Liver (tissue), 9 donors: ENCODE results near the gene MCF2L. TPM values are rescaled to one million over a fixed set of nuclear protein-coding genes. Genes with fewer than 3 reads are reported as not detected.
"Not testable (repeated sequence)": the region's sequence is repeated elsewhere in the genome, so short reads cannot be mapped to it uniquely, and the experiment has no call there.

Source experiments
- DNase-seq: peaks from one replicate; pipeline ENCODE4 v3.0.0-alpha.2; 2017; ENCODE audit warnings: low spot score
- H3K27ac ChIP-seq, 2 donors: one replicate each; pipeline ENCODE4 v1.7.0; 2013; ENCODE audit warnings: inconsistent platforms in 2 of 2, low read length in 2 of 2, control low read depth in 1 of 2, low read depth in 1 of 2, mild to moderate bottlenecking in 1 of 2
- H3K27me3 ChIP-seq, 4 donors: one replicate each; pipeline versions ENCODE4 v1.6.1 to v1.7.0; 2013; ENCODE audit warnings: low read length in 3 of 4, inconsistent platforms in 1 of 4, mild to moderate bottlenecking in 1 of 4, moderate library complexity in 1 of 4; ENCODE audit not compliant: control insufficient read depth in 4 of 4, insufficient read depth in 4 of 4
- H3K36me3 ChIP-seq, 4 donors: one replicate each; pipeline versions ENCODE4 v1.6.1 to v1.7.0; 2013; ENCODE audit warnings: low read length in 3 of 4, mild to moderate bottlenecking in 3 of 4, low read depth in 1 of 4, moderate library complexity in 1 of 4; ENCODE audit not compliant: control insufficient read depth in 4 of 4, insufficient read depth in 3 of 4
- H3K4me1 ChIP-seq, 4 donors: one replicate each; pipeline versions ENCODE4 v1.6.1 to v1.7.0; 2013; ENCODE audit warnings: low read length in 3 of 4, mild to moderate bottlenecking in 3 of 4, moderate library complexity in 1 of 4; ENCODE audit not compliant: control insufficient read depth in 4 of 4, insufficient read depth in 4 of 4
- H3K4me3 ChIP-seq, 3 donors: one replicate each; pipeline versions ENCODE4 v1.6.1 to v1.7.0; 2013; ENCODE audit warnings: low read length in 3 of 3, control low read depth in 1 of 3, low read depth in 1 of 3, mild to moderate bottlenecking in 1 of 3
- H3K9ac ChIP-seq, 2 donors: one replicate each; pipeline ENCODE4 v1.7.0; 2013; ENCODE audit warnings: low read length in 2 of 2, mild to moderate bottlenecking in 2 of 2, moderate library complexity in 2 of 2, control low read depth in 1 of 2, low read depth in 1 of 2
- H3K9me3 ChIP-seq, 4 donors: one replicate each; pipeline versions ENCODE4 v1.6.1 to v1.7.0; 2013; ENCODE audit warnings: low read length in 3 of 4; ENCODE audit not compliant: control insufficient read depth in 4 of 4
- FOXA1 ChIP-seq: IDR thresholded peaks from 2 replicates; pipeline ENCODE4 v1.6.1; 2016; ENCODE audit warnings: antibody characterized with exemption
- FOXA2 ChIP-seq: IDR thresholded peaks from 2 replicates; pipeline ENCODE4 v1.6.1; 2016; ENCODE audit warnings: antibody characterized with exemption
- GABPA ChIP-seq, 2 donors: IDR thresholded peaks in 1 of 2; conservative IDR thresholded peaks in 1 of 2; 2 replicates each; pipeline ENCODE4 v1.6.1; 2016; ENCODE audit warnings: antibody characterized with exemption in 2 of 2, mild to moderate bottlenecking in 1 of 2, moderate library complexity in 1 of 2
- HNF4A ChIP-seq, 2 donors: conservative IDR thresholded peaks; 2 replicates each; pipeline ENCODE4 v1.6.1; 2016; ENCODE audit warnings: antibody characterized with exemption in 2 of 2, mild to moderate bottlenecking in 2 of 2
- HNF4G ChIP-seq: IDR thresholded peaks from 2 replicates; pipeline ENCODE4 v1.6.1; 2016; ENCODE audit warnings: antibody characterized with exemption
- NR2F2 ChIP-seq: IDR thresholded peaks from 2 replicates; pipeline ENCODE4 v1.6.1; 2016; ENCODE audit warnings: antibody characterized with exemption
- RAD21 ChIP-seq, 2 donors: IDR thresholded peaks; 2 replicates each; pipeline ENCODE4 v1.6.1; 2016; ENCODE audit warnings: antibody characterized with exemption in 2 of 2, mild to moderate bottlenecking in 2 of 2
- SP1 ChIP-seq: IDR thresholded peaks from 2 replicates; pipeline ENCODE4 v1.6.1; 2018; ENCODE audit warnings: antibody characterized with exemption, mild to moderate bottlenecking
- TAF1 ChIP-seq: conservative IDR thresholded peaks from 2 replicates; pipeline ENCODE4 v1.6.1; 2016; ENCODE audit warnings: antibody characterized with exemption, mild to moderate bottlenecking
- YY1 ChIP-seq: IDR thresholded peaks from 2 replicates; pipeline ENCODE4 v1.6.1; 2016; ENCODE audit warnings: antibody characterized with exemption, mild to moderate bottlenecking
- WGBS: extraction: QIAGEN DNeasy Blood & Tissue Kit; methylation state at CpG from one replicate; pipeline ENCODE4 v1.1.7; 2013; 5-methylcytosine and 5-hydroxymethylcytosine counted together
- polyA plus RNA-seq, 2 donors: library from polyadenylated mRNA; stranded (reverse) in 1 of 2; unstranded in 1 of 2; fragments of 200-250 nt in 1 of 2; fragments of >200 nt in 1 of 2; fragmentation: Nextera tagmentation in 1 of 2; extraction: Ambion mirVana in 1 of 2; gene quantifications; one replicate each; pipeline versions ENCODE4 v1.2.1 to v1.2.3, GENCODE V29; 2013 to 2015
- total RNA-seq, 2 donors: library from RNA; depleted of rRNA; stranded (reverse); fragments of >200 nt; gene quantifications; one replicate each; pipeline ENCODE4 v1.2.3, GENCODE V29; 2014
- TF ChIP-seq, protein P1 (sequence below): IDR thresholded peaks from 2 replicates; pipeline ENCODE4 v1.6.1; 2016; ENCODE audit warnings: antibody characterized with exemption
- TF ChIP-seq, protein P2 (sequence below): IDR thresholded peaks from 2 replicates; pipeline ENCODE4 v1.6.1; 2016; ENCODE audit warnings: antibody characterized with exemption, mild to moderate bottlenecking
- TF ChIP-seq, protein P3 (sequence below): IDR thresholded peaks from 2 replicates; pipeline ENCODE4 v1.6.1; 2016; ENCODE audit warnings: antibody characterized with exemption
- donor health status: healthy.
- donor health status: healthy.
- donor health status: healthy.
- donor health status: healthy.
- donor health status: healthy.

The MCF2L gene
- total and polyA plus RNA-seq, 4 donors = 2.9 to 12.8 (median 7.1) TPM

DNA sequence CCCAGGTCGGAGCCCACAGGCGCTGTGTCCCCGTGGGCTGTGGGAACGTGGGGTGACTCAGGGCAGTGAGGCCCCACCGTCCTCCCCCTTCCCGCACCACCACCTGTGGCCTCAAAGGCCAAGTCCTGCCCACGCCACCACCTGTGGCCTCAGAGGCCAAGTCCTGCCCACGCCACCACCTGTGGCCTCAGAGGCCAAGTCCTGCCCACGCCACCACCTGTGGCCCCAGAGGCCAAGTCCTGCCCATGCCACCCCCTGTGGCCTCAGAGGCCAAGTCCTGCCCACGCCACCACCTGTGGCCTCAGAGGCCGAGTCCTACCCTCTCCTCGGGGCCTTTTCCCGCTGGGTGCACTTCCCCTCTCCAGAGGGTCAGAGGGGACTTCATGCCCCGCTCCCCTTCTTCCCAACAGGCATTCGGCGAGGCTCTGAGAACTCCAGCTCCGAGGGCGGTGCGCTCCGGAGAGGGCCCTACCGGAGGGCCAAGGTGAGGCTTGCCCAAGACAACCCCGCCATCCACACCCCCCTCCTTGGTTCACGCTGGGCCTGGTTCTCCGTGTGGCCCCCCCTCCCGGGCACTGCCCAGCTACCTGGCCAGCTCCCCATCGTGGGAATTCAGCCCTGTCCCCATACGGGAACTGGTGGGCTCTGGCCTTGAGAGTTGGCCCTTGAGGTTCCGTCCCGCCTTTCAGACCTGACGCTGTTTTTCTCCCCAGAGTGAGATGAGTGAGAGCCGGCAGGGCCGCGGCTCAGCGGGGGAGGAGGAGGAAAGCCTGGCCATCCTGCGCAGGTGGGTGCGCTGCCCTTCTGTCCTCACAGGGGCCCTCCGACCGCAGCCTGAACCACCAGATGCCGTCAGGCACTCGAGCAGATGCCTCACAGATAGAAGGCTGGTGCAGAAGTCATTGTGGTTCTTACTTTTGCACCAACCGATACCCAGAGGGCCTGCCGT, 109.2 kb downstream of the MCF2L start:
- Histone ChIP-seq H3K9me3 (no peaks in the 10 kb centered on the region), H3K4me1 (no peaks in the 10 kb centered on the region), H3K27ac (no peak overlapping the region), H3K4me3 (no peak overlapping the region), H3K27me3 (no peaks in the 10 kb centered on the region), H3K9ac (no peak overlapping the region), H3K36me3 (peaks cover 0 to 37% (median 7%) of the 10 kb centered on the region in 4 donors)
- TF ChIP-seq FOXA2 (no peak), RAD21 (IDR thresholded peaks at IDR 0.05) (no peak), GABPA (IDR thresholded peaks at IDR 0.05 in 1 of 2, conservative IDR thresholded peaks at IDR 0.05 in 1 of 2) (no peak), FOXA1 (no peak), TAF1 (no peak), YY1 (no peak), HNF4G (no peak), NR2F2 (no peak), SP1 (no peak), HNF4A (conservative IDR thresholded peaks at IDR 0.05) (no peak)
- 97% methylated on average over 42 of the region's 42 CpGs for WGBS
- no peak for DNase-seq

DNA sequence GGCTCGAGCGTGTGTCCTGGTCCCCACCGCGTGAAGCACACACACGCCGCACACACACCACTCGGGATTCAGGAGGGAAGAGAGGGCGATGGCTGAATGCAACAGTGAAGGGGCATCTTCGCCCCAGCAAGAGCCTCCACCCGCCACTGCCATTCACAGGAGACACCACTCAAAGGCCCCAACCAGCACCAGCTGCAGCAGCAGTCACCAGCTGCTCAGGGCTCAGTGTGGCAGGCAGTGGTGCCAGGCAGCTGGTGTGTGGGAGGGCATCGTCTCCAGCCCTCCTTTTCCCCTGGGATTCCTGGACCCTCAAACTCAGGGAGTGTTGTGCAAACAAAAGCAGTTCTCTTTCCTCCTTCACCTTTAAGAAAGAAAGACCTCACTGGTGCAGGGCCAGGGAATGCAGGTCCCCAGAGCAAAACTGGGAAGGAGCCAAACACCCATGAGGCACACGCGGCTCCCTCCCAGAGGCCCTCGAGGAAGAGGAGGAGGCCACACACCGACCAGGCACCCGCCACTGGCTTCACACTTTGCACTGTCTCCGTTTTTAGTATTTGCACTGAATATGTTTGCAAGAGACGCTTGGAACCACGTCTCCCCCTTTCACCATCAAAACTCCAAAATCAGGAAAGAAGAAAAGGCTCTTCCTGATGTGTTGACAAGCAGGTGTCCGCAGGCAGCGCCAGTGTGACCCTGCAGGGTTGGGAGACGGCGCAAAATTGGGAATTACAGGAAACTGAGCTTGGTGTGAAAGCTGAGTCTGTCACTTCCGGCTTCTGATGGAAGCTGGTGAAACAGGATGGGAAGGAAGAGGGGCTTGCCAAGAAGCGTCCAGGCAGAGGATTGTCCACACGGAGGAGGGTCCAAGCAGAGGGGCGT, 110.1 kb downstream of the MCF2L start:
- 84% methylated on average over 27 of the region's 27 CpGs for WGBS
- Histone ChIP-seq H3K9ac (no peak overlapping the region), H3K27me3 (no peaks in the 10 kb centered on the region), H3K36me3 (peaks cover 0 to 34% (median 7%) of the 10 kb centered on the region in 4 donors), H3K27ac (no peak overlapping the region), H3K4me1 (no peaks in the 10 kb centered on the region), H3K4me3 (no peak overlapping the region), H3K9me3 (no peaks in the 10 kb centered on the region)
- TF ChIP-seq NR2F2 = no peak
- TF ChIP-seq, protein P1, sequence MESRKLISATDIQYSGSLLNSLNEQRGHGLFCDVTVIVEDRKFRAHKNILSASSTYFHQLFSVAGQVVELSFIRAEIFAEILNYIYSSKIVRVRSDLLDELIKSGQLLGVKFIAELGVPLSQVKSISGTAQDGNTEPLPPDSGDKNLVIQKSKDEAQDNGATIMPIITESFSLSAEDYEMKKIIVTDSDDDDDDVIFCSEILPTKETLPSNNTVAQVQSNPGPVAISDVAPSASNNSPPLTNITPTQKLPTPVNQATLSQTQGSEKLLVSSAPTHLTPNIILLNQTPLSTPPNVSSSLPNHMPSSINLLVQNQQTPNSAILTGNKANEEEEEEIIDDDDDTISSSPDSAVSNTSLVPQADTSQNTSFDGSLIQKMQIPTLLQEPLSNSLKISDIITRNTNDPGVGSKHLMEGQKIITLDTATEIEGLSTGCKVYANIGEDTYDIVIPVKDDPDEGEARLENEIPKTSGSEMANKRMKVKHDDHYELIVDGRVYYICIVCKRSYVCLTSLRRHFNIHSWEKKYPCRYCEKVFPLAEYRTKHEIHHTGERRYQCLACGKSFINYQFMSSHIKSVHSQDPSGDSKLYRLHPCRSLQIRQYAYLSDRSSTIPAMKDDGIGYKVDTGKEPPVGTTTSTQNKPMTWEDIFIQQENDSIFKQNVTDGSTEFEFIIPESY = no peak
- TF ChIP-seq HNF4A (conservative IDR thresholded peaks at IDR 0.05) = no peak
- TF ChIP-seq FOXA2 = no peak
- TF ChIP-seq, protein P2, sequence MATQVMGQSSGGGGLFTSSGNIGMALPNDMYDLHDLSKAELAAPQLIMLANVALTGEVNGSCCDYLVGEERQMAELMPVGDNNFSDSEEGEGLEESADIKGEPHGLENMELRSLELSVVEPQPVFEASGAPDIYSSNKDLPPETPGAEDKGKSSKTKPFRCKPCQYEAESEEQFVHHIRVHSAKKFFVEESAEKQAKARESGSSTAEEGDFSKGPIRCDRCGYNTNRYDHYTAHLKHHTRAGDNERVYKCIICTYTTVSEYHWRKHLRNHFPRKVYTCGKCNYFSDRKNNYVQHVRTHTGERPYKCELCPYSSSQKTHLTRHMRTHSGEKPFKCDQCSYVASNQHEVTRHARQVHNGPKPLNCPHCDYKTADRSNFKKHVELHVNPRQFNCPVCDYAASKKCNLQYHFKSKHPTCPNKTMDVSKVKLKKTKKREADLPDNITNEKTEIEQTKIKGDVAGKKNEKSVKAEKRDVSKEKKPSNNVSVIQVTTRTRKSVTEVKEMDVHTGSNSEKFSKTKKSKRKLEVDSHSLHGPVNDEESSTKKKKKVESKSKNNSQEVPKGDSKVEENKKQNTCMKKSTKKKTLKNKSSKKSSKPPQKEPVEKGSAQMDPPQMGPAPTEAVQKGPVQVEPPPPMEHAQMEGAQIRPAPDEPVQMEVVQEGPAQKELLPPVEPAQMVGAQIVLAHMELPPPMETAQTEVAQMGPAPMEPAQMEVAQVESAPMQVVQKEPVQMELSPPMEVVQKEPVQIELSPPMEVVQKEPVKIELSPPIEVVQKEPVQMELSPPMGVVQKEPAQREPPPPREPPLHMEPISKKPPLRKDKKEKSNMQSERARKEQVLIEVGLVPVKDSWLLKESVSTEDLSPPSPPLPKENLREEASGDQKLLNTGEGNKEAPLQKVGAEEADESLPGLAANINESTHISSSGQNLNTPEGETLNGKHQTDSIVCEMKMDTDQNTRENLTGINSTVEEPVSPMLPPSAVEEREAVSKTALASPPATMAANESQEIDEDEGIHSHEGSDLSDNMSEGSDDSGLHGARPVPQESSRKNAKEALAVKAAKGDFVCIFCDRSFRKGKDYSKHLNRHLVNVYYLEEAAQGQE = no peak
- no peak for TF ChIP-seq SP1
- TF ChIP-seq, protein P3, sequence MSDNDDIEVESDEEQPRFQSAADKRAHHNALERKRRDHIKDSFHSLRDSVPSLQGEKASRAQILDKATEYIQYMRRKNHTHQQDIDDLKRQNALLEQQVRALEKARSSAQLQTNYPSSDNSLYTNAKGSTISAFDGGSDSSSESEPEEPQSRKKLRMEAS = no peak
- DNase-seq = no peak

DNA sequence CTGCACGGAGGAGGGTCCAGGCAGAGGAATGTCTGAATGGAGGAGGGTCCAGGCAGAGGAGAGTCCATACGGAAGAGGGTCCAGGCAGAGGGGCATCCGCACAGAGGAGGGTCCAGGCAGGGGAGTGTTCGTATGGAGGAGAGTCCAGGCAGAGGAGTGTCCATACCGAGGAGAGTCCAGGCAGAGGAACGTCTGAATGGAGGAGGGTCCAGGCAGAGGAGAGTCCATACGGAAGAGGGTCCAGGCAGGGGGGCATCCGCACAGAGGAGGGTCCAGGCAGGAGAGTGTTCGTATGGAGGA, 110.7 kb downstream of the MCF2L start:
- H3K9me3 ChIP-seq, H3K27ac ChIP-seq, H3K9ac ChIP-seq, H3K4me1 ChIP-seq, H3K27me3 ChIP-seq, H3K4me3 ChIP-seq, DNase-seq: not testable (repeated sequence)
- peaks cover 0 to 29% (median 7%) of the 10 kb centered on the region in 4 donors for H3K36me3 ChIP-seq
- 82% methylated on average over 9 of the region's 9 CpGs for WGBS
